ENCODE measurements around the gene TLX2. TPM values are rescaled to one million over a fixed set of nuclear protein-coding genes. Genes with fewer than 3 reads are reported as not detected.

TLX2 gene
- total and polyA plus RNA-seq, 2 of the 13 experiments (the other 11 are each of a cell fraction or from before 2014, with no cell fraction given) = 0.05 to 0.20 TPM

DNA sequence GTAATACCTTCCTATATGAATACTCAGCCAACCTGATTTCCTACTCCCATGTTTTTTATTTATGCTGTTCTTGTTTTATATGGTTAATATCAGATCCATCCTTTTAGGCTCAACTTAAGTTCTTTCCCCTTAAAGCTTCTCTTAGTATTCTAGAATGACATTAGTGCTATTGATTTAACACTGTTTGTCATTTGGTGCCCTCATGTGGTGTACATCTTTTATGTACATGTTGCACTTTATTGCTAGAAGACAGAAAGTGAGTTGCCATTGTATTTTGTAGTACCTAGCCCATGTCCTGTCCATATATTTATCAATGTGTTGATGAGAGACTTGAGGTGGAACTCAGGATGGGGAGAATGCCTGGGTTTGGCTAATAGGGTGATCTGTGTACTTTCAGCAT is 18.0 kb downstream of the TLX2 start:
- peaks cover 27% of the 10 kb centered on the region for H3K79me2 ChIP-seq (ENCODE audit: insufficient read depth, low read length)
- TF ChIP-seq BRD4 (CRISPR knock-in tag; IDR thresholded peaks at IDR 0.05) (no peak), ZBTB7B (CRISPR knock-in tag; IDR thresholded peaks at IDR 0.05) (no peak), FOXK2 (IDR thresholded peaks at IDR 0.05) (no peak), HOXA9 (CRISPR knock-in tag; IDR thresholded peaks at IDR 0.05; ENCODE audit: borderline replicate concordance) (no peak), MAZ (IDR thresholded peaks at IDR 0.05; ENCODE audit: borderline replicate concordance, low read depth, low read length) (no peak), MAZ (CRISPR knock-in tag; IDR thresholded peaks at IDR 0.05; ENCODE audit: low read depth) (no peak), ZNF430 (CRISPR knock-in tag; IDR thresholded peaks at IDR 0.05) (no peak), ZNF350 (CRISPR knock-in tag; IDR thresholded peaks at IDR 0.05; ENCODE audit: borderline replicate concordance, low read depth) (no peak), SMC3 (IDR thresholded peaks at IDR 0.05; ENCODE audit: low read length) (peak; percentile 76), ZNF713 (CRISPR knock-in tag; IDR thresholded peaks at IDR 0.05) (no peak), DR1 (CRISPR knock-in tag; IDR thresholded peaks at IDR 0.05) (no peak), MEF2D (CRISPR knock-in tag; IDR thresholded peaks at IDR 0.05) (no peak), ZNF260 (CRISPR knock-in tag; IDR thresholded peaks at IDR 0.05; ENCODE audit: borderline replicate concordance, low read depth) (no peak)
- TF ChIP-seq, protein P1, sequence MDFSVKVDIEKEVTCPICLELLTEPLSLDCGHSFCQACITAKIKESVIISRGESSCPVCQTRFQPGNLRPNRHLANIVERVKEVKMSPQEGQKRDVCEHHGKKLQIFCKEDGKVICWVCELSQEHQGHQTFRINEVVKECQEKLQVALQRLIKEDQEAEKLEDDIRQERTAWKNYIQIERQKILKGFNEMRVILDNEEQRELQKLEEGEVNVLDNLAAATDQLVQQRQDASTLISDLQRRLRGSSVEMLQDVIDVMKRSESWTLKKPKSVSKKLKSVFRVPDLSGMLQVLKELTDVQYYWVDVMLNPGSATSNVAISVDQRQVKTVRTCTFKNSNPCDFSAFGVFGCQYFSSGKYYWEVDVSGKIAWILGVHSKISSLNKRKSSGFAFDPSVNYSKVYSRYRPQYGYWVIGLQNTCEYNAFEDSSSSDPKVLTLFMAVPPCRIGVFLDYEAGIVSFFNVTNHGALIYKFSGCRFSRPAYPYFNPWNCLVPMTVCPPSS (IDR thresholded peaks at IDR 0.05) = no peak
- TF ChIP-seq, protein P2, sequence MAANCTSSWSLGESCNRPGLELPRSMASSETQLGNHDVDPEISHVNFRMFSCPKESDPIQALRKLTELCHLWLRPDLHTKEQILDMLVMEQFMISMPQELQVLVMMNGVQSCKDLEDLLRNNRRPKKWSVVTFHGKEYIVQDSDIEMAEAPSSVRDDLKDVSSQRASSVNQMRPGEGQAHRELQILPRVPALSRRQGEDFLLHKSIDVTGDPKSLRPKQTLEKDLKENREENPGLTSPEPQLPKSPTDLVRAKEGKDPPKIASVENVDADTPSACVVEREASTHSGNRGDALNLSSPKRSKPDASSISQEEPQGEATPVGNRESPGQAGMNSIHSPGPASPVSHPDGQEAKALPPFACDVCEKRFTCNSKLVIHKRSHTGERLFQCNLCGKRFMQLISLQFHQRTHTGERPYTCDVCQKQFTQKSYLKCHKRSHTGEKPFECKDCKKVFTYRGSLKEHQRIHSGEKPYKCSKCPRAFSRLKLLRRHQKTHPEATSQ (CRISPR knock-in tag; IDR thresholded peaks at IDR 0.05; ENCODE audit: borderline replicate concordance) = no peak
- TF ChIP-seq, protein P3, sequence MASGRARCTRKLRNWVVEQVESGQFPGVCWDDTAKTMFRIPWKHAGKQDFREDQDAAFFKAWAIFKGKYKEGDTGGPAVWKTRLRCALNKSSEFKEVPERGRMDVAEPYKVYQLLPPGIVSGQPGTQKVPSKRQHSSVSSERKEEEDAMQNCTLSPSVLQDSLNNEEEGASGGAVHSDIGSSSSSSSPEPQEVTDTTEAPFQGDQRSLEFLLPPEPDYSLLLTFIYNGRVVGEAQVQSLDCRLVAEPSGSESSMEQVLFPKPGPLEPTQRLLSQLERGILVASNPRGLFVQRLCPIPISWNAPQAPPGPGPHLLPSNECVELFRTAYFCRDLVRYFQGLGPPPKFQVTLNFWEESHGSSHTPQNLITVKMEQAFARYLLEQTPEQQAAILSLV (CRISPR knock-in tag; IDR thresholded peaks at IDR 0.05; ENCODE audit: borderline replicate concordance) = no peak
- TF ChIP-seq, protein P4, sequence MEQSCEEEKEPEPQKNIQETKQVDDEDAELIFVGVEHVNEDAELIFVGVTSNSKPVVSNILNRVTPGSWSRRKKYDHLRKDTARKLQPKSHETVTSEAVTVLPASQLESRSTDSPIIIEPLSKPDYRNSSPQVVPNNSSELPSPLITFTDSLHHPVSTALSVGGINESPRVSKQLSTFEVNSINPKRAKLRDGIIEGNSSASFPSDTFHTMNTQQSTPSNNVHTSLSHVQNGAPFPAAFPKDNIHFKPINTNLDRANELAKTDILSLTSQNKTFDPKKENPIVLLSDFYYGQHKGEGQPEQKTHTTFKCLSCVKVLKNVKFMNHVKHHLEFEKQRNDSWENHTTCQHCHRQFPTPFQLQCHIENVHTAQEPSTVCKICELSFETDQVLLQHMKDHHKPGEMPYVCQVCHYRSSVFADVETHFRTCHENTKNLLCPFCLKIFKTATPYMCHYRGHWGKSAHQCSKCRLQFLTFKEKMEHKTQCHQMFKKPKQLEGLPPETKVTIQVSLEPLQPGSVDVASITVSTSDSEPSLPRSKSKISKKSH (CRISPR knock-in tag; IDR thresholded peaks at IDR 0.05; ENCODE audit: borderline replicate concordance) = no peak

More for the DNA sequence above, 18.0 kb downstream of the TLX2 start:
- Histone ChIP-seq H3K9ac (ENCODE audit: insufficient read depth, low read depth, low read length) (no peak overlapping the region), H3K36me3 (replicated peaks in 1 of 2; ENCODE audit: control insufficient read depth in 1 of 2, insufficient read depth in 2 of 2, low read length in 2 of 2) (peaks cover 12 to 23% of the 10 kb centered on the region in 2 experiments), H3K4me2 (ENCODE audit: low read depth, low read length) (no peak overlapping the region), H3K27ac (ENCODE audit: extremely low read length, insufficient read depth, low read length) (no peak overlapping the region), H4K20me1 (ENCODE audit: insufficient read depth, low read length) (no peaks in the 10 kb centered on the region), H3K4me3 (replicated peaks in 1 of 3; ENCODE audit: insufficient read depth in 1 of 3, low read depth in 2 of 3, low read length in 3 of 3) (no peak overlapping the region), H3K4me1 (ENCODE audit: insufficient read depth, low read length) (peaks cover 32% of the 10 kb centered on the region), H3K27me3 (ENCODE audit: control insufficient read depth in 1 of 2, insufficient read depth in 2 of 2, low read length in 2 of 2) (peaks cover 4 to 11% of the 10 kb centered on the region in 2 experiments; a peak in 3 of 5 replicates), H2AFZ (ENCODE audit: low read length) (no peak overlapping the region), H3K9me3 (ENCODE audit: low read length) (no peaks in the 10 kb centered on the region)
- FAIRE-seq (peak; percentile 80), ATAC-seq (no peak), DNase-seq (ENCODE audit: low spot score) (peak; percentile 68)
- ChIA-PET POLR2A (interaction anchor here (0.7 to 5.9 kb wide), 6 partner anchors 24 to 74 kb away, joined by 3 to 76 read pairs (median 12); partner anchors contain the start of genes CCDC142, LBX2, PCGF1 and TTC31), CTCF (ENCODE audit: low intra/inter-chr PET ratio, low total read pairs) (interaction anchor here (1.2 to 2.4 kb wide), 5 partner anchors 25 to 282 kb away, joined by 4 to 19 read pairs (median 5); partner anchors contain the start of genes CCDC142, PCGF1 and TTC31)
- in situ Hi-C loops (cut with HindIII; ENCODE audit: extremely low pct_ligation_motif_present, low pct_unique_long_range_greater_than_20kb) (no loop called here), intact Hi-C loops (cut with micrococcal nuclease; ENCODE audit: unreplicated experiment) (loop anchor here (1.0 kb wide), 1 partner anchor 199 kb away; no protein-coding TSS in a partner anchor)
- no TSS peak for BruUV-seq (replicated peaks)

All from HepG2 (cell line).